ENCODE results near the gene ADIPOQ. TPM values are rescaled to one million over a fixed set of nuclear protein-coding genes. Genes with fewer than 3 reads are reported as not detected.

The ADIPOQ gene
- total RNA-seq, 1 donor from 2014 or later, result 0.15 TPM

DNA sequence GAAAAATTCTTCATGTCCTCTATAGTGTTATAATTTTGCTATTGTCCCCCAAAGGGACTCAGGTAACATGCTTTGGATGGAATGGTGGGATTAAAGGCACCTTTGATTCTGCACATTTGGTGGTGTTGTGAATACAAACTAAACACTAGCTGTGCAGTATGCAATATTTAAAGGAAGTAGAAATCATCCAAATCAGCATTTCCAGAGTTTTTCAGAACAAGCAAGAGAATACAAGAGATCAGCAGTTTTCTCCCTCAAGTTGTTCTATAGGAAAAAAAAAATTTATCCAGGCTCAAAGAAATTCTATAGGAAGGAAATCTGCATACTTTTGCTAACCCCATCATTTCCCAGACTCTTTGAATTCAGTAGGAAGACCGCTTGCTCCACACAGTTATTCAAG, 10.2 kb upstream of the ADIPOQ start:
- Mint-ChIP-seq H3K4me3 (ENCODE audit: unreplicated experiment) (no peak overlapping the region), H3K27ac (ENCODE audit: unreplicated experiment) (no peak overlapping the region), H3K27me3 (ENCODE audit: unreplicated experiment) (peaks cover 3% of the 10 kb centered on the region), H3K9me3 (ENCODE audit: unreplicated experiment) (peaks cover 6% of the 10 kb centered on the region), H3K4me1 (ENCODE audit: low read depth, unreplicated experiment) (no peaks in the 10 kb centered on the region), H3K36me3 (ENCODE audit: unreplicated experiment) (no peaks in the 10 kb centered on the region)
- TF ChIP-seq CTCF (IDR thresholded peaks at IDR 0.05; ENCODE audit: partially characterized antibody, unreplicated experiment), result no peak
- DNase-seq, result no peak

GRCh38 chr3:186839874-186840641, 2.5 kb upstream of the ADIPOQ start:
- no peaks in the 10 kb centered on the region for H3K27me3 Mint-ChIP-seq (ENCODE audit: unreplicated experiment)
- TF ChIP-seq CTCF (IDR thresholded peaks at IDR 0.05; ENCODE audit: partially characterized antibody, unreplicated experiment), result no peak
- H3K4me3 Mint-ChIP-seq (ENCODE audit: unreplicated experiment), result no peak overlapping the region
- peaks cover 4% of the 10 kb centered on the region for H3K9me3 Mint-ChIP-seq (ENCODE audit: unreplicated experiment)
- H3K27ac Mint-ChIP-seq (ENCODE audit: unreplicated experiment), result no peak overlapping the region
- H3K36me3 Mint-ChIP-seq (ENCODE audit: unreplicated experiment), result no peaks in the 10 kb centered on the region
- DNase-seq, result peak; percentile 21
- peaks cover 2% of the 10 kb centered on the region for H3K4me1 Mint-ChIP-seq (ENCODE audit: low read depth, unreplicated experiment)

GRCh38 chr3:186841620-186842019, 890 bp upstream of the ADIPOQ start:
- TF ChIP-seq CTCF (IDR thresholded peaks at IDR 0.05; ENCODE audit: partially characterized antibody, unreplicated experiment), result no peak
- Mint-ChIP-seq H3K4me1 (ENCODE audit: low read depth, unreplicated experiment) (peaks cover 2% of the 10 kb centered on the region), H3K27ac (ENCODE audit: unreplicated experiment) (no peak overlapping the region), H3K36me3 (ENCODE audit: unreplicated experiment) (no peaks in the 10 kb centered on the region), H3K9me3 (ENCODE audit: unreplicated experiment) (peaks cover 4% of the 10 kb centered on the region), H3K27me3 (ENCODE audit: unreplicated experiment) (no peaks in the 10 kb centered on the region), H3K4me3 (ENCODE audit: unreplicated experiment) (no peak overlapping the region)
- DNase-seq, result no peak

GRCh38 chr3:186843039-186843432, 526 bp downstream of the ADIPOQ start:
- no peak for DNase-seq
- no peak overlapping the region for H3K27ac Mint-ChIP-seq (ENCODE audit: unreplicated experiment)
- no peak overlapping the region for H3K4me3 Mint-ChIP-seq (ENCODE audit: unreplicated experiment)
- no peak for TF ChIP-seq CTCF (IDR thresholded peaks at IDR 0.05; ENCODE audit: partially characterized antibody, unreplicated experiment)
- peaks cover 4% of the 10 kb centered on the region for H3K9me3 Mint-ChIP-seq (ENCODE audit: unreplicated experiment)
- peaks cover 2% of the 10 kb centered on the region for H3K4me1 Mint-ChIP-seq (ENCODE audit: low read depth, unreplicated experiment)
- H3K36me3 Mint-ChIP-seq (ENCODE audit: unreplicated experiment), result no peaks in the 10 kb centered on the region
- H3K27me3 Mint-ChIP-seq (ENCODE audit: unreplicated experiment), result no peaks in the 10 kb centered on the region

- no peaks in the 10 kb centered on the region for H3K27me3 Mint-ChIP-seq (ENCODE audit: unreplicated experiment)
- no peak overlapping the region for H3K4me3 Mint-ChIP-seq (ENCODE audit: unreplicated experiment)
- peaks cover 4% of the 10 kb centered on the region for H3K9me3 Mint-ChIP-seq (ENCODE audit: unreplicated experiment)
- no peaks in the 10 kb centered on the region for H3K36me3 Mint-ChIP-seq (ENCODE audit: unreplicated experiment)
- no peak for TF ChIP-seq CTCF (IDR thresholded peaks at IDR 0.05; ENCODE audit: partially characterized antibody, unreplicated experiment)
- no peak overlapping the region for H3K27ac Mint-ChIP-seq (ENCODE audit: unreplicated experiment)
- DNase-seq, result no peak
- H3K4me1 Mint-ChIP-seq (ENCODE audit: low read depth, unreplicated experiment), result peaks cover 2% of the 10 kb centered on the region
Observed at GRCh38 chr3:186844908-186845307, 2.4 kb downstream of the ADIPOQ start.

All from glutamatergic neuron (in vitro differentiated cells).